Activated T-cell treated with anti-CD3 and anti-CD28 coated beads for 48 hours (primary cell): ENCODE results near the gene ARHGAP15.

Source experiments
- DNase-seq: peaks from one replicate; pipeline ENCODE4 v3.0.0-alpha.2; 2020; ENCODE audit warnings: low read depth

The ARHGAP15 gene

DNA sequence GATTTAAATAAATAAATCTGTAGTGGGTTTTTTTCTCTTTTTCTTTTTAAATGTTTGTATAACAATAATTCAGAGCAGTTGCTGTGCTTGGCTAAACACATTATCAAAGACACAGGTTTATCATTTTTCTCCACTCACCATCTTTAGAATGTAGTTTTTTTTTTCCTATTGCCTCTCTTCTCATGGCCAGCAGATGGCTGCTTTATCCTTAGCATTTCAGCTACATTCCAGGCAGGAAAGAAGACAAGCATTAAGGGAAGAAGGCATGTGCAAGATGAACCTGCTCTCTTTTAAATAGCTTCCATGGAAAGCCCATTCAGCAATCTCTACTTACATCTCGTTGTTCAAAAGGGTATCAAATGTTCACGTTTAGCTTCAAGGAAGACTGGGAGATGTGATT is 42.6 kb downstream of the ARHGAP15 start:
- DNase-seq, result no peak

DNA sequence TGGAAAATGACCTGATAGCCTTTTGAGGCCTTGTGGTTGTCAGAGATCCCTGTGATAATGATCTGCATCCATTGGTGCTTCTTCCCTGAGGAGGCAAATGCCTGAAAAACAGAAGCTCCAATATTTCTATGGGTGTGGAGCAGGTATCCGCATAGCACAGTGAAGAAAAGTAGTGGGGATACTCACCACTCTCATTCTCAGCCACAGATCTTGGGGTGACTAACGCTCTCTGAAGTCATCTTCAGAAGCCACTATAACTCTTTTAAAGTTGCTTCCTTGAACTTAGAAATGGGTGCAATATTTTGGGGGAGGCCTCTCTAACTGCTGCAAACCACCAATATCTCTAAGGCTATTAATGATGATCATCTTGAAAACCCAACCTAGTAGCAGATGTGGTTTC is 46.2 kb downstream of the ARHGAP15 start:
- no peak for DNase-seq

DNA sequence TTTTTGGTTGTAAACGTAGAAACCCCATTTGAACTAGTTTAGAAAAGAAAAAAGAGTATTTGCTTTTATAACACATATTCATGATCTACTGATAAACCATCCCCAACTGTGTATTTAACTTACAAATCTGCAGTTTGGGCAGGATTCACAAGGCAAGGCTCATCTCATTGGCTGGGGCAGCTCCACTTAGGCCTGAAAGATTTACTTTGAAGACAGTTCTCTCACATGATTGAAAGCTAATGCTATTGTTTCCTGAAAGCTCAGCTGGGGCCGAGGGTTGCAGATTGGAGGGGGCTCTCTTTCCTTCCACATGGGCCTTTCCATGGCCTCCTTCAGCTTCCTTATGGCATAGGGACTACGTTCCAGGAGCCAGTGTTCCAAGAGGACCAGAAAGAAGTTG is 47.4 kb downstream of the ARHGAP15 start:
- DNase-seq, result no peak

DNA sequence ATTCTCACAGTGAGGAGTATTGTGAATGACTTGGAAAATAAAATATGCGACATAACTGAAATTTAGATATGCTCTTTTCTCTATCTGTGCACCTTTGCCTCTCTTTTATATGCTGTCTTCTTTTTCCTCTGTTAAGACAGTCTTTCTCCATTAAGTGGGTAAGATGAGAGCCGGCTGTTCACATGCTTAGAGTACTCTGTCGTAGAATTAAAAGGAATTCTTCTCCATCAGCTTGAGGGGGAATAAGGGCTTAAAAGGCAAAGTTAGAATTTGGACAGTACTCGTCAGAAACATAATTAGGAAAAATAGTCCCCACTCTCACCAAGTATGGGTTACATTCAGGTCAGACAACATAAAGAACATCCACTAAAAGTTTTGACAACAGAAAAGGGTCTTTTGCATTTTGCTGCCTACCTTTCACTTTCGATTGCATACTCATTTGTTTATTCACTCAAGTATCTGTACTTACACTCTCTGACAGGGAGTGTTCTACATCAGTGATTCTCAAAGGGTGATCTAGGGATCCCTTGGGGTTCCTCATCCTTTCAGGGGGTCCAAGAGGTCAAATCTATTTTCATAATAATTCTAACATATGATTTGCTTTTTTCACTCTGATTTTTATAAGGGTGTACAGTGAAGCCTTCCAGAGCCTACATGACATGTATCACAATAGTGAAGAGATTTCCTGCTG is 48.0 kb downstream of the ARHGAP15 start:
- no peak for DNase-seq

DNA sequence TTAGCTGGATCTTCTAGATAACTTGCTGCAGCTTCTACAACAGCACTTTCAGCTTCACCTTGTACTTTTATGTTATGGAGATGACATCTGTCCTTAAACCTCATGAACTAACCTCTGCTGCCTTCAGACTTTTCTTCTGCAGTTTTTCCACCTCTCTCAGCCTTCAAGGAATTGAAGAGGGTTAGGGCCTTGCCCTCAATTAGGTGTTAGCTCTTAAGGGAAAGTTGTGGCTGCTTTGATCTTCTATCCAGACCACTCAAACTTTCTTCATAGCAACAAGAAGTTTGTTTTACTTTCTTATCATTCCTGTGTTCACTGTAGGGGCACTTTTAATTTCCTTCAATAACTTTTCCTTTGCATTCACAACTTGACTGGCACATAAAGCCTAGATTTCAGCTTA is 52.3 kb downstream of the ARHGAP15 start:
- DNase-seq, result no peak

DNA sequence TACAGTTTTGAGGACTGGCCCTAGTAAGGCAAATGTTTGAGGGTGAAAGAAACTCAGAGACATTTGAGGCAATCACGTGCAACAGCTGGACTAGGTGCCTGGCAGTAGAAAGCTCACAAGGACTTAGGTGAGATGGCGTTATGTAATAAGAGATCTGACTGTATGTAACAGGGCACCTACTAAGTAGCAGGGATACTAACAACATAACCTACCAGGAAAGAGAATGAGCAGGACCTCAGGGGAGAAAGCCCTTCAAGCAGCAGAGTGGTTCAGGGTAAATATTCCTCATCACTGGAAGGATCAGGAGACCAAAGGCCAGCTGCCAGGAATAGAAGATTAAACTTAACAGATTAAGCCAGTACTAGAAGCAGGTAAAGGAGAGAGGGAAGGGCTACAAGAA is 53.4 kb downstream of the ARHGAP15 start:
- DNase-seq, result no peak

DNA sequence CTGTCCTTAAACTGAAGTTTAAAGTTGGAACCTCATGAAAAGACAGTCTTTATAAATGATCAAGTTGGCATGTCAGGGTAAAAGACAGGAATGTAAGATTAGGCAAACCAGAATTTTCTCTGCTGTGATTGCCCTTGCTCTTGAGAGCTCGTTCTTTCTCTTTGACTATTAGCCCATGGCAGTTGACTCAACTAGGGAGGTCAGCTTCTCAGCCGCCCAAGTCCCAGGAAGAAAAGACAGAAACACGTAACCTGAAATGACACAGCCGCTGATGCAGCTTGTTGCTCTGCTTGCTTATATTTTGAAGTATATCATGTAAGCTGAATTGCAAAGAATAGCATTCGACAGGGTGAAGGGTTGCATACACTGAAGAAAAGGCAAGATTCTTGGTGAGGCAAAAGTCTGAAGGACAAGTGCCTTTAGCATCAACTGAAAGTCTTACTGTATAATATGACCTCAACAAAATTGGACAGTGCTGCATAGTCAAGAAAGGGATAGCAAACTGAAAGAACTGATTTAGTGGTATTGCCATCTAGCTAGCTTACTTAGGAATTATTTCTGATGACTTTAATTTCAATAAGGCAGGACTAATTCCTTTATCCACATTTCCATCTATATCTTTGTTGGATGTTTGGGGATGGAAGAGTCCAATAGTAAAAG is 54.7 kb downstream of the ARHGAP15 start:
- no peak for DNase-seq

DNA sequence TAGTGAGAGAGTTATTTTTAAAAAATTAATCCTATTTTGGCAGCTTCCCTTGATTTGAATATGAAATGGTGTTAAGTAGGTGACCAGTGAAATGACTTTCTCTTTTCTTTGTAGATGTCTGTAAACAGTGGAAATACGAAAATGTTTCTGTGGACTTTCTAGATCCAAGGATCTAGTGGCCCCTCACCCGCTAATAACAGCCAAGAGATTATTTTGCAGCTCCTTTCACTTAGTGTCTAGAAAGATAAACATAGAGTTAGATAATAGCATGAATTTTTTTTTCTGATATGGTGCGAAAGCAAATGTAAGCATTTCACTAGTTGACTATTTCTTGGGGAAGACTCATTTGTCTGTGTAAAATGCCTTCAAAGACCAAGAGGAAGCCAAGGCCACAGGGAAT is 57.7 kb downstream of the ARHGAP15 start:
- DNase-seq, result no peak

DNA sequence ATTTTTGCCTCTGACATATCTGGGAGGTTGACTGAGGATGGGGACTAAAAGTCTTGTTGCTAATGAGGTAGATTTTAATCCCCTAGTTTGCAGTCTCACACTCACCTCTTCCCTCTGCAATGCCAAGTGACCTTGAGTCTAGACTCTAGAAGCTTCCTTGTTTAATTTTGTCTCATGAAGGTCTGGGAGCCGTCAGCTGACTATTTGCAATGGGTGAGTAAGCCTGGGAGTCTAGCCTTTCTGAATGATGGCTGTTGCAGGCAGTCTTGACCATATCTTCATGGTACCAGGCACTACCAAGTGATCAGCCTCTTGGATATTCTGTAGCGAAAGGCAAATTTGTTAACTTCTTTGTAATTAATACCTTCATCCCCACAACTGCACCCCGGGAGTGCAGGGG is 61.2 kb downstream of the ARHGAP15 start:
- no peak for DNase-seq

DNA sequence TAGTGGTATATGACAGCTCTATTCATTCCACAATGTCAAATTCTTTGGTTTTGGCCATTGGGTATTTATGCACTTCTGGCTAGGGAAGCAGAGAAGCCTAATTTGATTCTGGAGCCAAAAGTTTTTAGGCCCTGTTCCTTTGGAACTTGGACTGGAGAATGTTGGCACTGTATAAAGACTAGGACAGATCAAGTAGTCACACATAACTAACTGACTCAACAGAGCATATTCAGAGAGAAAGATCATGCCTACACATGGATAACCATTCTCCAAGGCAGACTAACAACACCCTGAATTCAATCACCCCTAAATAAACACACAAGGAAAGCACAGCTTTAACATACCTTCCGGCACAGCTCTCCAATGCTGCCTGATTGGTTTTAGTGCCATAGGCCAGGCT is 62.9 kb downstream of the ARHGAP15 start:
- no peak for DNase-seq

DNA sequence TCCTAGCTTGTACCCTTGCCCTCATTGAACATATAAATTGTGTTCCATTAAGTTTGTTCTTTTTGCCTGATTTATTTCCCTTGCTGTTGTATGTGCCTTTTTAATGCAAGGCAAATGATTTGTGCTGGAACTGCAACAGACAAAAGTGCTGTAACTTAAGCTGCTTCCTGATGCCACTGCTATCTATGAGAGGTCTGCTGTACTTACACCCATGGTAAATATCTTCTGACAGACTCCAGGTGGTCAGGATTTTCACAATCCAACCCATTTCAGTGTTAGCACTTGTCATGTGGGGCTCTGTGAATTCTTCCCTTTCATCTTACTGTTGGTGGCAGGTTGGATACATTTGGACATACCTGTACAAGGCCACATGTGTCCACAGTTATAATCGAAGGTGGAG is 63.5 kb downstream of the ARHGAP15 start:
- no peak for DNase-seq

DNA sequence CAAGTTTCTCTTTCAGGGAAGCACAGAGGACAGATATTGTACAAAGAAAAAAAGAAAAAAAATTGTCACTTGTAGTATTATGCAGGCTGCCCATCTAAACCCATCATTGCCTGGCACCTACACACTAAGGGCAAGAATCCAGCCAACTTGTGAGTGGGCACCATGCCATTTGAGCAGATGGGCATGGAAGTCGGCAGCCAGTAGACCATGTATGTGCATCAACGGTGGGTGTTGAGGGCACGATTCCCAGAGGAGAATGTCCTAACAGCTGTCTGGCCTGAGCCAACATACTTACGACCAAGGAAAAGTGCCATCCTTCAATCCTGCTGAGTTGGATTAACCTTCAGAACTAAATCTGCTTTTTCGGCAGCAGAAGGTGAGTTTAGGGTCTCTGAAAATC is 63.9 kb downstream of the ARHGAP15 start:
- DNase-seq, result no peak

DNA sequence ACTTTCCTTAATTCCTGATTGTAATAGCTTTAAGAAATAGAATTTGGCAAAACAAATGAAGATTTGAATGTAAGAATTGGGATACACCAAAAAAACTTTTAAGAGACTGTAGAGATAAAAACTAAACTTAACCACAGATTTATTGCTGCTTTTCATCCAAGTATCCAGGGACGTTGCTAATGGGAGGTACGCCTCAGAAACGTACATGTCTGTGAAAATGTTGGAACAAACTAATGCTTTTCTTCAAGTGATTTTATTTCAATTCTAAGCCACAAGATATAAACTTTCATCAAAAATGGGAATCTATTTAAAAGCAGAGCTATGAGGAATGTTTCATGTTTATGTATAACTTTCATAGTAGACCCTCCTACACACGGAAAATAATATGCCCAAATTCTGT is 66.3 kb downstream of the ARHGAP15 start:
- DNase-seq, result no peak

DNA sequence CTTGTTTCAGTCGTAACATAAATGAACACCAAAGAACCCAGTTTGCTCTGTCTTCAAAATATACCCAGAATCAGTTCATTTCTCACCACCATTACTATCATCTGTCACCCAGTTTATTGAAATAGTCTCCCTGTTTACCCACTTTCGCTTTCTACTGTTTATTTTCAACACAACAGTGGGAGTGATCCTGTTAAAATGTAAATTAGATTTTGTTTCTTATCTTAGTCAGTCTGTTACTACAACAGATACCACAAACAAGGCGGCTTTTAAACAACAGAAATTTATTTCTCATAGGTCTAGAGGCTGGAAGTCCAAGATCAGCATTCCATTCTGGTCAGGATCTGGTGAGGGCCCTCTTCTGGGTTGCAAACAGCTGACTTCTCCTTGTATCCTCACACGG is 74.8 kb downstream of the ARHGAP15 start:
- no peak for DNase-seq

DNA sequence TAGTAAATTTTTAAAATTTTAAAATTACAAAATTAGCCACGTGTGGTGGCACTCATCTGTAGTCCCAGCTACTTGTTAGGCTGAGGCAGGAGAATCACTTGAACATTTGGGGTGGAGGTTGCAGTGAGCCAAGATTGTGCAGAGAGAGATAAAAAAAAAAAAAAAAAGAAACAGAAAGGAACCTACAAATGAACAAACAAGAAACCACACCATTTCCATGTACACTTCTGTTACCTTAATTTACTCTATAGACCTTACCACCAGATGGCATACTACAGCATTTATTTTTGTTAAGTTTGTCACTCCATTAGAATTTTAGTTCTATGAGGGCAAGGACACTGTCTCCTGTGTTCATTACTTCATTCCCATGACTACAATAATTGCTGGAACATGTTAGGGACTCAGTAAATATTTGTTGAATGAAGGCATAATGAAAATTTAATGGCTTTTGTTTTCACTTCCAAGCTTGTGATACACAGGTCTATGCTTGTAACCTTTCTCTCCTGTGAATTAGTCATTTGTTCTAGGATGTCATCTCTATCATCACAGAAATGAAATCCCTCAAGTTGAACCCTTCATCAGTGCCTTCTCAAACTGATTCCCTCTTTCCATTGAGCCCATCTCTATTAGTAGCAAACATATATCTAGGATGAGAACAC is 76.0 kb downstream of the ARHGAP15 start:
- no peak for DNase-seq

DNA sequence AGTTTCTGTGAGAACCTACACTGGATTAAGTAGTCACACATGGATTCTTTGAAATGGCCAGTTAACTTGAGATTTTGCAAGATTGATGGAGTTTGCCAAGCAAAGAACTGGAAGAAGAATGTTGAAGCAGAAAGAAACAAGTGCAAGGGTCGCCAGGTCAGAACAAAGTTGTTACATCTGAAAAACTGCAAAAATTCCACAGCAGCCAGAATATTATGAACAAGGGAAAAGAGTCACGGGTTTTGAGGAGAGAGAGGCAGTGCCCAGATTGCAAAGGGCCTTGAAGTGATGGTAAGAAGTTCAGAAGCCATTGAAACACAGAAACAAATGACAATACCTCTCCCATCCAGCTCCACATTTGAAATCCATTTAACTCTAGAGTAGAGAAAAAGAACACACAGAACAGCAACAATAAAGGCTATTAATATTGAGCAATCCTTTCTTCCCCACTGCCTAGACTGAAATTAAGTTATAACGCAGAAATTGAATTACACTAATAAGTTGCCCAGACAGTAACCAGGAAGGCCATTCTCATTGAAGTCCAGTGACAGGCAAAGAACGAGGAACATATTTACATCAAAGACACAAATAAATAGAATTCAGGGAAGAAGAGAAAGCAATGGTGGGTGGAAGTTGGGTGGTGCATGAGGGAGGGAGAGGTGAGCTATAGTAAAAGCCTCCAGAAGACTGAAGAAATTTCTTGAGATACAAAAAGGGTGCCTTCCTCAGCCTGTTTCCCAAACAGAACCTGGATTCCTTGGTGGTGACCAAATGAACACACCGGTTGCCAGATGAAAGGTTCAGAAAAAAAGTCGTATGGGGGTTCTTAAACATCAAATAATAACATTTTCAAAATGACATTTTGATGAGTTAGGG is 80.6 kb downstream of the ARHGAP15 start:
- DNase-seq, result no peak

DNA sequence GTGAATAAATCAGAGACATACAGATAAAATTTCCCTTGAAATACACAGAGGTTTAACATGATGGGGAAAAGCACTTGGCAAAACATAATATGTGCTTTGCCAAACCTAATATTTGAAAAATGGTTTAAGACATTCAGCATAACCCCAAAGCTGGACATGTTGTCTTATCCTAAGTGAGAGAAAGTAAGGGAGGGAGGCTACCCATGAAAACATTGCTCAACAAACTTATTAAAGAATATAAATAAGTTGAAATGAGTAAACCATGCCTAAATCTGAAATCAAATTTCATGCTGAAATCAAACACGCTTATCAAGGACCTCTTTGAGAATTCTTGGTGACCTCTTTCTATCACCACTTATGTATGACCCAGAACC is 81.2 kb downstream of the ARHGAP15 start:
- no peak for DNase-seq

DNA sequence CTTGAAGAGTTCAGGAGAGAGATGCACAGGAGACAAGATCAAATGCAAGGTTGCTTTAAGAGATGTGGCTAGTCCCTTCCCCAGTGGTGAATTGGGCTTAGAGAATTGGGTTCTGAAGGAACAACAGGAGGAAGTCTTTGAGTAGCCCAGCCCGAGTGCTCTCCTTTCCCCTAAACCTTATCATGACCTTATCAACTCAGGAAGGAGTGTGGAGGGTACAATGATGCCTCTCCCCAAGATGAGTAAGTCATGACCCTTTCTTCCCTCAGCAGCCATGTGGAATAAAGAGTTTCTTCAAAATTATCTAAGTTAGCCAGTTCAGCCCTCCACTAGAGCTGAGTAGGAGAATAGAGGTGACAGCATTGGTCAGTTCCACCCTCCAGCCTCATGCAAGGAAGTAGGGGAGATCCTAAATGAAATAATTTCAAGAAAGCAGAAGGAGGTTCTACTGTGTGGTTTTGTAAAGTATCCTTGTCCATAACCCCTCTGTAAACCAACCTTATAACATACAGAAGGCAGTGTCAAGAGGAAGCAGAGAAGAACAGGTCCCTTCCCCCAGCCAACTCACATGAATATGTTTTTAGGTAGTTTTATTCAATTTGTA is 88.4 kb downstream of the ARHGAP15 start:
- DNase-seq, result no peak

DNA sequence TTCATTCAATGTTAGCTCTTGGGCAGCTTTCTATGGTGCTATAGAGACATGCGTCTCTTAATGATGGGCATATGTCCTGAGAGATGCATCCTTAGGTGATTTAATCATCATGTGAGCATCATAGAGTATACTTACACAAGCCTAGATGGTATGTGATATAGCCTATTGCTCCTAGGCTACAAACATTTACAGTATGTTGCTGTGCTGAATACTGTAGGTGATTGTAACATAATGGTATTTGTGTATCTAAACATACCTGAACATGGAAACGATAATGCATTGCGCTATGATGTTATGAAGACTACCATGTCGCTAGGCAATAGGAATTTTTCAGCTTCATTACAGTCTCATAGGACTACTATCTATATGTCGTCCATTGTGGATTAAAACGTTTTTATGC is 89.4 kb downstream of the ARHGAP15 start:
- DNase-seq, result no peak

DNA sequence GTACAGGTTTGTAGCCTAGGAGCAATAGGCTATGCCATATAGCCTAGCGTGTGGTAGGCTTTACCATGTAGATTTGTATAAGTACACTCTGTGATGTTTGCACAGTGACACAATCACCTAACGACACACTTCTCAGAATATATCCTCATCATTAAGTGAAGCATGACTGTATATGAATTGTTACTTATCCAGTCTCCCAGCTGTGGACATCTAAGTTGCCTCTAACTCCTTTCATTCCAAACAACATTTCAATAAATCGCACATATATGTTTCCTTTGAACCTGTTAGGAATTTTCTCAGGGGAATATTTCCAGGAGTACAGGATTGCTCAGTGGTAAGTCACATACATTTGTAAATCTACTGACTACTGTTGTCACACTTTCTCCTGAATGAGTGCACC is 90.0 kb downstream of the ARHGAP15 start:
- no peak for DNase-seq

DNA sequence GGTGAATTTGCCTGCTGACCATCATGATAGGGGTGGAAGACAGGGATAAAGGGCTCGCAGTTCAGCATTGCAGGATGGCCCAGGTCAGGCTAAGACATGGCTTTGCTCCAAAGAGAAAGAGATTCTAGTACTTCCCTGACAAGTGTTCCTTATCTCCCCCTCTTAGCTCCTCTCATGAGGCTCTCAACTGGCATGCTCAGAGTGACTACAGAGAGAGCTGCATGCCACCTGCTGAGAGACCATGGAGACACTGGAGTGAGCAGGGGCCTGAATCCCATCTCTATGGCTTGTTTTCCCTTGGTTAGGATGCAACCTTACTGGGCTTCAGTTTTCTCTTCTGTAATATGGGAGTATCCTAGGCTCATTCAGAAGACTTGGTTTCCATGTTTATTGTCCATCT is 94.3 kb downstream of the ARHGAP15 start:
- no peak for DNase-seq

DNA sequence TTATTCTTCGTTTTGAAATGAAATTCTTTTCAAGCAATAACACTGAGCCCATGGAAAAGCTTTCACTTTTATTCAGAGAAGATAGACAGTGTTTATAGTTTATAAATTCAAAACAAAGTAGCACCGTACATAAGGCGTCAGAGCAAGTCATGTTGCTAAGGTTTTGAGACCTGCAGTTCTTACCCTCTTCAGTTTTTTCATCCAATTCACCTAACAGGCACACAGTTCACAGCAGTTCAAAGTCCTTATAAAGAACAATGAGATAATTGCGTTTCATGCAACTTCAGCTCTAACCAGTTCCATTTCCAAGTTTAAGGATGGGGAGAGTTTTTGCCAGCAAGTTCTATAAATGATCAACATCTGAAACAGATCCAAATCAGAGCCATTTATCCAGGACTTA is 96.7 kb downstream of the ARHGAP15 start:
- DNase-seq, result no peak
